ENCODE measurements around the gene SIKE1.
"Not testable (repeated sequence)": the region's sequence is repeated elsewhere in the genome, so short reads cannot be mapped to it uniquely, and the experiment has no call there.

Gene SIKE1

GRCh38 chr1:114780344-114781226, at the start of gene SIKE1:
Gene SIKE1 (minus strand): TSS chr1:114780685. CDS start chr1:114780607, 78 bp downstream.
- H3K4me3 ChIP-seq (ENCODE audit: low read depth, low read length), result peak within 1 kb of the TSS; percentile 87
- in situ Hi-C loops (cut with HindIII; ENCODE audit: low sequenced_read_pairs), result no loop called here
- no peak for TF ChIP-seq CTCF (IDR thresholded peaks at IDR 0.05; ENCODE audit: low read depth, low read length)
- peak; percentile 97 for DNase-seq (ENCODE audit: low read depth, low spot score)

- in situ Hi-C loops (cut with HindIII; ENCODE audit: low sequenced_read_pairs); DNase-seq (ENCODE audit: low read depth, low spot score); H3K4me3 ChIP-seq (ENCODE audit: low read depth, low read length): not testable (repeated sequence)
These were observed 49.6 kb upstream of the SIKE1 start for GRCh38 chr1:114830075-114830474.

GRCh38 chr1:114828251-114828650, 47.8 kb upstream of the SIKE1 start:
- DNase-seq (ENCODE audit: low read depth, low spot score), result no peak
- no peak overlapping the region for H3K4me3 ChIP-seq (ENCODE audit: low read depth, low read length)
- in situ Hi-C loops (cut with HindIII; ENCODE audit: low sequenced_read_pairs), result no loop called here
- TF ChIP-seq CTCF (IDR thresholded peaks at IDR 0.05; ENCODE audit: low read depth, low read length), result no peak

- no peak for TF ChIP-seq CTCF (IDR thresholded peaks at IDR 0.05; ENCODE audit: low read depth, low read length)
- H3K4me3 ChIP-seq (ENCODE audit: low read depth, low read length), result no peak overlapping the region
- no peak for DNase-seq (ENCODE audit: low read depth, low spot score)
- in situ Hi-C loops (cut with HindIII; ENCODE audit: low sequenced_read_pairs), result no loop called here
These were observed 41.5 kb upstream of the SIKE1 start for GRCh38 chr1:114821978-114822377.

- DNase-seq (ENCODE audit: low read depth, low spot score), result no peak
- TF ChIP-seq CTCF (IDR thresholded peaks at IDR 0.05; ENCODE audit: low read depth, low read length), result no peak
- in situ Hi-C loops (cut with HindIII; ENCODE audit: low sequenced_read_pairs), result no loop called here
- no peak overlapping the region for H3K4me3 ChIP-seq (ENCODE audit: low read depth, low read length)
These were observed 39.9 kb upstream of the SIKE1 start for GRCh38 chr1:114820392-114820791.

GRCh38 chr1:114819869-114820268, 39.4 kb upstream of the SIKE1 start:
- no peak overlapping the region for H3K4me3 ChIP-seq (ENCODE audit: low read depth, low read length)
- no peak for DNase-seq (ENCODE audit: low read depth, low spot score)
- TF ChIP-seq CTCF (IDR thresholded peaks at IDR 0.05; ENCODE audit: low read depth, low read length), result no peak
- in situ Hi-C loops (cut with HindIII; ENCODE audit: low sequenced_read_pairs), result no loop called here

- DNase-seq (ENCODE audit: low read depth, low spot score); H3K4me3 ChIP-seq (ENCODE audit: low read depth, low read length); in situ Hi-C loops (cut with HindIII; ENCODE audit: low sequenced_read_pairs): not testable (repeated sequence)
These were observed 24.0 kb upstream of the SIKE1 start for GRCh38 chr1:114804449-114804848.
